Kidney (tissue), 22 donors: ENCODE data around the gene IL22RA2. TPM values are rescaled to one million over a fixed set of nuclear protein-coding genes. Genes with fewer than 3 reads are reported as not detected.
A peak's percentile ranks its signal among the peaks of the same experiment; 100 is the strongest.

ENCODE experiments used
- DNase-seq, 5 donors: peaks; one replicate each; pipeline ENCODE4 v3.0.0-alpha.2; 2013 to 2020
- FAIRE-seq: peaks from 2 replicates; lab custom pipeline; 2012; peaks lifted over from hg19 to GRCh38; lab: Jason Lieb, UNC
- H3K27ac ChIP-seq, 2 donors: one replicate each; pipeline ENCODE4 v1.7.0; 2013; ENCODE audit warnings: low read depth in 2 of 2, low read length in 2 of 2, inconsistent platforms in 1 of 2
- H3K27me3 ChIP-seq: one replicate; pipeline ENCODE4 v1.7.1; 2013; ENCODE audit warnings: low read length, inconsistent platforms; ENCODE audit not compliant: control insufficient read depth, insufficient read depth
- H3K36me3 ChIP-seq, 3 donors: one replicate each; pipeline versions ENCODE4 v1.7.0 to v1.7.1; 2013; ENCODE audit warnings: low read length in 3 of 3, control low read depth in 1 of 3, inconsistent platforms in 1 of 3; ENCODE audit not compliant: insufficient read depth in 3 of 3, control insufficient read depth in 2 of 3
- H3K4me1 ChIP-seq, 3 donors: one replicate each; pipeline versions ENCODE4 v1.7.0 to v1.7.1; 2013; ENCODE audit warnings: low read length in 3 of 3, inconsistent platforms in 1 of 3, low read depth in 1 of 3; ENCODE audit not compliant: control insufficient read depth in 2 of 3, insufficient read depth in 2 of 3
- H3K4me3 ChIP-seq, 3 donors: one replicate each; pipeline versions ENCODE4 v1.7.0 to v1.8.1; 2013; ENCODE audit warnings: low read length in 3 of 3, control low read depth in 1 of 3, inconsistent platforms in 1 of 3
- H3K9ac ChIP-seq, 3 donors: one replicate each; pipeline versions ENCODE4 v1.7.0 to v1.7.1; 2013; ENCODE audit warnings: low read length in 3 of 3, control low read depth in 1 of 3, inconsistent platforms in 1 of 3
- H3K9me3 ChIP-seq, 3 donors: one replicate each; pipeline versions ENCODE4 v1.7.0 to v1.7.1; 2013; ENCODE audit warnings: low read length in 3 of 3, control low read depth in 1 of 3, inconsistent platforms in 1 of 3; ENCODE audit not compliant: control insufficient read depth in 2 of 3, insufficient read depth in 1 of 3
- CTCF ChIP-seq: IDR thresholded peaks from 3 replicates; pipeline ENCODE4 v1.5.1; 2012; ENCODE audit warnings: mild to moderate bottlenecking, moderate library complexity, borderline replicate concordance; ENCODE audit not compliant: insufficient read depth; ENCODE audit errors: extremely low read depth
- intact Hi-C: fragments of 100-400 bp; cut with DNase I; formaldehyde crosslinking; loops from one replicate; pipeline ENCODE4 v1.11.1; 2022
- long read RNA-seq, 10 donors: library from polyadenylated mRNA in 1 of 10; unstranded in 1 of 10; transcript quantifications; one replicate each; pipeline ENCODE4 v2.0.0 and lab custom pipeline, GENCODE V29; 2021 to 2026
- polyA plus RNA-seq: library from polyadenylated mRNA; stranded (reverse); fragments of 350-450 nt; fragmentation: Illumina TruSeq; extraction: RNeasy Lipid Tissue Mini Kit (QIAGEN cat#74804); gene quantifications from one replicate; pipeline ENCODE4 v1.2.3, GENCODE V29; 2014; ENCODE audit warnings: low read depth, low replicate concordance; ENCODE audit not compliant: insufficient read depth
- total RNA-seq: library from RNA; stranded (reverse); fragmentation: NEBNext Ultra II Directional; extraction: Animal tissue kit (Norgen Biotek cat#: 25700); gene quantifications from one replicate; pipeline ENCODE4 v1.2.1, GENCODE V29; 2021
- donor health status: control.
- donor health status: control.
- donor health status: control.
- donor health status: control.
- donor health status: control.
- donor health status: DM: yes; HTN: yes; CAD: no.
- donor health status: Normal renal cell carcinoma (clear cell type).

Gene IL22RA2
- not detected for total RNA-seq
- polyA plus RNA-seq: not detected
- long read RNA-seq, donor 1: 0 reads
- long read RNA-seq, donor 2: 0 reads
- long read RNA-seq, donor 3: 0 reads
- long read RNA-seq, donor 4: 0 reads
- long read RNA-seq, donor 5: 0 reads
- long read RNA-seq, donor 6: 0 reads
- long read RNA-seq, donor 7: 0 reads
- long read RNA-seq, donor 8: 0 reads
- long read RNA-seq, donor 9: 0 reads
- long read RNA-seq, donor 10: 0 reads

- FAIRE-seq (no peak), DNase-seq (no peak)
- TF ChIP-seq CTCF: no peak
- H3K36me3 ChIP-seq: no peaks in the 10 kb centered on the region
- no peaks in the 10 kb centered on the region for H3K4me1 ChIP-seq
- no peak within 1 kb of the TSS for H3K9ac ChIP-seq
- H3K27me3 ChIP-seq: no peaks in the 10 kb centered on the region
- H3K9me3 ChIP-seq: no peaks in the 10 kb centered on the region
- H3K4me3 ChIP-seq: no peak within 1 kb of the TSS
- intact Hi-C loops: no loop called here
- no peak within 1 kb of the TSS for H3K27ac ChIP-seq
Observed at GRCh38 chr6:137173501-137173900, at the start of gene IL22RA2. Gene IL22RA2 (minus strand): TSS chr6:137173644. CDS start chr6:137161749, 11,895 bp downstream.

- Histone ChIP-seq H3K27ac (no peak overlapping the region), H3K4me3 (no peak overlapping the region), H3K27me3 (no peaks in the 10 kb centered on the region), H3K9me3 (no peaks in the 10 kb centered on the region), H3K36me3 (no peaks in the 10 kb centered on the region), H3K4me1 (peaks cover 0 to 6% (median 5%) of the 10 kb centered on the region in 3 donors), H3K9ac (no peak overlapping the region)
- DNase-seq: peak in 2 of 5 donors; percentile 29 to 62
- TF ChIP-seq CTCF: no peak
- intact Hi-C loops: no loop called here
- no peak for FAIRE-seq
Observed at GRCh38 chr6:137222381-137222780, 48.9 kb upstream of the IL22RA2 start.

DNA sequence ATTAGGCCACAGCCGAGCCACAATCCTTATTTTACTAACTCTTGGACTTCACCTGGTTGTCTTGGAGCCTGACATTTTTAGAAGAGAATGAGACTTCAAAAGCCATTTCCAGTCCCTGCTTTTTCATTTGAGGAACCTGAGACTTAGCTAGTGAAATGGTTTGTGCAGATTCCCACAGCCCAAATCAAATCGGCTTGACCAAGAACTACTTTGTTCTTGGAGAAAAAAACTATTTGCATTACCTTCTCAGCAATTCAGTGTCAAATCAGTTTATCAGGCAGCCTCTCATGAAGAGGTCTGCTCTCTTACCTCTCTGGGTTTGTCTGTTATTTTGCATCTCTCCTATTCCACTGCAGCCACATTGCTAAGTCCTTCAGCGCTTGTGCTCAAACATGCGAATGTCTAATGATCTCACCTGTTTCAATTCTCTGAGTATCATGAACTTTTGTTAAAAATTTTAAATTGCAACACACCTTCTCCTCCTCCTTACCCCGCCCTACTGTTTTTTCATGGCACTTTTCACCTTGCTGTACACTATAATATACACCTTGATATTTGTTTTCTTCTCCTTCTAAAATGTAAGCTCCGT, 46.3 kb upstream of the IL22RA2 start:
- DNase-seq: no peak
- peaks cover 0 to 15% (median 6%) of the 10 kb centered on the region in 3 donors for H3K4me1 ChIP-seq
- peak overlapping the region; percentile 60 to 99 (median 78) for H3K4me3 ChIP-seq
- no peaks in the 10 kb centered on the region for H3K36me3 ChIP-seq
- no peaks in the 10 kb centered on the region for H3K27me3 ChIP-seq
- no peak for FAIRE-seq
- intact Hi-C loops: no loop called here
- TF ChIP-seq CTCF: no peak
- H3K9me3 ChIP-seq: no peaks in the 10 kb centered on the region
- peak overlapping the region in 2 of 3 donors; percentile 51 to 63 for H3K9ac ChIP-seq
- peak overlapping the region; percentile 91 to 98 for H3K27ac ChIP-seq
